DMS53 treated with DMSO at 0.1 percent for 48 hours (cell line): ENCODE data around the gene KCND3.
"Not testable (repeated sequence)": the region's sequence is repeated elsewhere in the genome, so short reads cannot be mapped to it uniquely, and the experiment has no call there.

Experiments
- DNase-seq: peaks from one replicate; lab custom pipeline; 2025; ENCODE audit not compliant: unreplicated experiment; lab: John Stamatoyannopoulos, UW

KCND3 gene

GRCh38 chr1:111747947-111748346, 241.5 kb downstream of the KCND3 start:
- DNase-seq: no peak

DNA sequence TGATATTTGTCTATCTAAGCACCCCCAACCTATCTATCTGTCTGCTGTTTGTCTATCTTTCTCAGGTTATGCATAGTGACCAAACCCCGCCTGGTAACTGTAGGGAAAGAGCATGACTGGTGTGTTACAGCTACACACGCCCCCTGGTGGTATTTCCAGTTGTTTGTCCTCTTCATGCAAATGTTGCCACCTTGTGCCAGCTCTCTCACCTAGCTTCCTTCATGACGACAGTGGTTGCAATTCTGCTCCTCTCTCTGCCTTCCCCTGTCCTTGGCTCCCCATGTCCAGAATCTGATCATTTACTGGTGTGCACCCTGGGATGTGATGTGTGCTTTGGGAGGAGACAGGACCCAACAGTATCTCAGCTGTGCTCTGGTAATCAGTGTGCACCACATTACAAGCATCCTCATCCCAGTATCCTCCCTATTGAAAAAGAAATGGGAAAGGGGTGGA, 242.2 kb downstream of the KCND3 start:
- peak; percentile 52 for DNase-seq

- DNase-seq: no peak
Measured at GRCh38 chr1:111746614-111746999, 242.9 kb downstream of the KCND3 start.

- DNase-seq: no peak
Measured at GRCh38 chr1:111745675-111746613, 243.5 kb downstream of the KCND3 start.

DNA sequence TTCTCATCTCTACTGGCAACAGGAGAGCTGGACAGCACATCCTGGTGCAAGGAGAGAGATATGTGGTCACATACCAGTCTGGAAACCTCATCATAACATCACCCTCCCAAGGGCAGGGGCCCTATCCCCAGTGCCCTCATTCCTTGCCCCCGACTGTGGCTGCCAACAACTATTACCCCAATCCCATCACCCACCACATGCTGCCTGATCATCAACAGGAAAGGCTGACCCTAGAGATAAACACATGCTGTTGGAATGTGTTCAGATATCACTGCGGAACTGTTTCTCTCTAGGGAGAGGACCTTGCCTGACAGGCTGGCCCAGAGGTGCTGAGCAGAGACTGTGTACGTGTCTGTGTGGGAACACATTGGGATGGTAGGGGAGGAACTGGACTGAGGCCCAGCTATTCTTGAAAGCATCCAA, 245.8 kb downstream of the KCND3 start:
- no peak for DNase-seq

DNA sequence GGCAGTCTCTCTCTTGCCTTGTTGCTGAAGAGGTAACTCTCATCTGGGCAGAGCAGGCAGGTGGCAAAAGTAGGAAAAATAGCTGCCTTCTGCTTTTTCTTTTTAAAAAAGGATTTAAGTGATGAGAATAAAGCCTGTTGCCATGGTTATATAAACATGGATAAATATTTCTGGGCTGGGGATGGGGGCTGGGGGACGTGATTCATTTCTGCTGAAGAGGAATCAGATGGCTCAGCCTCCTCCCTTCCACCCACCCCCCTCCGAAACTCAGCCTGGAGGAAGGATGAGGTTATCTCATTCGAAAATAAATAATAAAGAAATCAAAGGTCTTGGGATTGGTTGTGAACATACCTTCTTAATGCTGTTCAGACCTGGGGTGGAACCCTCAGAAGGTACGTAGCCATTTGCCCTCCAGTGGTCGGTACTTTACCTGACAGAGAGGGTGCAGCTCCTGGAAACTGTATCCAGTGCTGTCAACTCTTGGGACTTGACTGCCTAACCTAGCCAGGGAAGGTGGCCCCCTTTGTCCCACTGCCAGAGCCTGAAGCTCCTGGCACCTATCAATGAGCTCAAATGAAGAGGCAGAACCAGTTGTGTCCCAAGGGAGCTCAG, 246.4 kb downstream of the KCND3 start:
- DNase-seq: no peak

DNA sequence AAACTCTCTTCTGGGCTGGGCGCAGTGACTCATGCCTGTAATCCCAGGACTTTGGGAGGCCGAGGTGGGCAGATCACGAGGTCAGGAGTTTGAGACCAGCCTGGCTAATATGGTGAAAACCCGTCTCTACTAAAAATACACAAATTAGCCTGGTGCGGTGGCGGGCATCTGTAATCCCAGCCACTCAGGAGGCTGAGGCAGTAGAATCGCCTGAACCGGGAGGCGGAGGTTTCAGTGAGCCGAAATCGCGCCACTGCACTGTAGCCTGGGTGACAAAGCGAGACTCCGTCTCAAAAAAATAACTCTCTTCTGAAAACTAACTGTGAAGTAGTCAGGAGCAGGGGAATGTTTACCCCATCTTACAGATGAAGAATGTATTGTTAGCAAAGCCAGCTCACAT, 247.2 kb downstream of the KCND3 start:
- DNase-seq: not testable (repeated sequence)

GRCh38 chr1:111739925-111740765, 249.3 kb downstream of the KCND3 start:
- DNase-seq: peak; percentile 62

- peak; percentile 91 for DNase-seq
Measured at GRCh38 chr1:111739194-111739924, 250.1 kb downstream of the KCND3 start, which contains the start of gene INKA2. Gene INKA2 (minus strand): TSS chr1:111739395. CDS start chr1:111739242, 153 bp downstream.

DNA sequence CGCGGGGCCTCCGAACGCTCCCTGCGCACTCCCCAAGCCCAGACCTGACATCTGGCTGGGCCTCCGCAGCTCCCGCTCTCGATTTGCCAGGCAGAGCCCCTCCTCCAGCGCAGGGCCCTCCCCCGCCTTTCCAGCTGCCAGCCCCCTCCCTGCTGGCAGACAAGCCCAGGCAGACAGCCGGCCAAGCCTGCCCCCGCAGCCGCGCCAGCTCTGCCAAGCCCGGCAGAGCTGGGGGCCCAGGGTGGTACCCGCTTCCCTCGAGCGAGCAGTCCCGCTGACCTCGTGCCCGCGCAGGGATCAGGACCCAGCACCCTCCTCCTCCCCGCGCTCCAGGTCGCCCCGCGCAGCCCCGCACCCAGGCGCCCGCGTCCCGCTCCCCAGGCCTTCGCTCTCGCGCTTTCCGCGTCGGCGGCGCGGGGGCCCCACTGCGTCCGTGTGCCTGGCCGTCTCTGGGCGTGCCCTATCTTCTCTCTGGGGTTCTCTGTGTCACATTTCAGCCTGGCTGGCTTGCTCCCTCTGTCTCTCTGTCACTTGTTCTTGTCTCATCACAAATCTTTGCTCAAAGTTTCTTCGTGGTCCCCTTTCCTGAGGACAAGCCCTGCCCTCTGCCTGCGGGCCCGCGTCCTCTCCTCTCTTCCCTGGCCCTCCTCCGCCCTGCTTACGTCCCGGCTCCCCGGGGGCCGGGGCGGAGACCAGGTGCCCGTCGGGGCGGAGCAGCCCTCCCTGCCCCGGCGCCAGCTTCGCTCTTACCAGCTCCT, 250.9 kb downstream of the KCND3 start:
- peak; percentile 84 for DNase-seq

DNA sequence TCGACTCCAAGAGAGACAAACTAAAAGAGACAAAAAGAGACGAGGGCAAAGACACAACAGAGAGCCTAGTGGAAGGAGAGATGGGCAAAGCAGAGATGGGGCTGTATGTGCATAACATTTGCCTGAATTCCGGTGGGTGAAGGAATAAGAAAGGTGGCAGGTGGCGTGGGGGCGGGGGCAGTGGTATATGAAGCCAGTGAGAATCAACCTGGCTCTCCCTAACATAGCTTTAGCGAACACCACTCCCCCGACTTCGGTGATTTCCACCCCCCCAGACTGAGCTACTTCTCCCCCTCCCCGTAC, 251.4 kb downstream of the KCND3 start:
- no peak for DNase-seq

- DNase-seq: no peak
Measured at GRCh38 chr1:111737216-111738132, 252.0 kb downstream of the KCND3 start.

GRCh38 chr1:111736548-111737215, 252.8 kb downstream of the KCND3 start:
- DNase-seq: no peak

DNA sequence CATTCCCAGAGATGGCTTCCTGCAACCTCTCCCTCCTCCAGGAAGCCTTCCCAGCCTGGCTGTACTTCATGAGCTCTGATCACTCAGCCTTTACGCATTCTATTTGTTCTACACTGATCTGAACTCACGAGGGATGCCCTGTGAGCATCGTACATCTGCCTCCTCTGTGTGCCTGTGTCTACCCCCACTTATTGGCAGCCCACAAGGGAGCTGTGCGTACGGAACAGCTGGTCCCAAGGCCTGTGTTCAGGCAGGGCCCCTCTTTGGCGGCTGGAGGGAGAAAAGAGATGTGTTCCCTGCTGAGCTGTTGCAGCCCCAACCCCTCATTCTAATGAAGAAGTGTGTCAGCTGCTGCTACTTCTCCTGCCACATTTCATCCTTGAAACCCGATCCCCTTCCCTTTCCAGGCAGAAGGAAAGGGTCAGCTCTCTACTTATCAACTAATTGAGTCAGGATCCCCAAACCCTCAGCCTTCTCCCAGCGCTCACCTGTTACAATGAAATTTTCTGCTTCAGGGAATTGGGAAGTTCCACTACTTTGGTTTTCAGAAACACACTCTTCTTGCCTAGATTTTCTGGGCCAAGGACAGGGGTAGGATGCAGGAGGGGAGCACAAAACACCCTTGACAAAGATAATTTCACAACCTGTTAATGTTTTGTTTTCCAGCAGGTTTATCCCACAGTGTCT, 253.5 kb downstream of the KCND3 start:
- DNase-seq: no peak

DNA sequence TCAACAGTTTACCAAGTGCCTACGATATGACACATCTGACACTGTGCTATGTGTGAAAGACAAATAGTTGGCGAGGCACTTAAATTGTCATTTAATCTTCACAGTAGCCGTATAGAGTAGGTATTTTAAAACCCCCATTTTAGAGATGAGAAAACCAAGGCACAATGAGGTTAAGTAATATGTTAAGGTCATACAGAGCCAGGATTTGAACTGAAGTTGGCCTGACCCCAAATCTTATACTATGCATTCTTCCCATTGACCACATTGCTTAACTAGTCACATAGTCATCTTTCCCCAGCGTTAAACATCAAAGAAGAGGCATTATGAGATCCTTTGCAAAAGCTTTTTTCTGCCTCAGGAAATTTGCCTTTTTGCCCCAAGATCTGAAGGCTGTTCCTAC, 254.1 kb downstream of the KCND3 start:
- no peak for DNase-seq

DNA sequence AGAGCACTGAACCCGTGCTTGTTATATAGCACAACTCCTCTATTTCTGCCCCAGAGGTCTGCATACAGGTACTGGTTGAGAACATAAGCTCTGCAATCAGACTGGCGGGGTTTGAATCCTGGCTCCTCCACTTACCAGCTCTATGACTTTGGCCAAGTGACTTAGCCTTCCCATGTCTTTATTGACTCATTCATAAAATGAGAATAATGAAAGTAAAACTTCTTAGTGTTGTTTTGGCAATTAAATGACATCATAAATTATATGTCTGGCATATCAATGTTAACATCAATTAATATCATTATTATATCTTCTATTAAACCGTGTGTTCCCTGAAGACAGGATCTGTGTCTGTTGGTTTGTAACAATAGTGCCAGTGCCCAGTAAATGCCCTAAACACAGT, 254.6 kb downstream of the KCND3 start:
- DNase-seq: no peak

GRCh38 chr1:111734426-111734825, 255.0 kb downstream of the KCND3 start:
- no peak for DNase-seq

DNA sequence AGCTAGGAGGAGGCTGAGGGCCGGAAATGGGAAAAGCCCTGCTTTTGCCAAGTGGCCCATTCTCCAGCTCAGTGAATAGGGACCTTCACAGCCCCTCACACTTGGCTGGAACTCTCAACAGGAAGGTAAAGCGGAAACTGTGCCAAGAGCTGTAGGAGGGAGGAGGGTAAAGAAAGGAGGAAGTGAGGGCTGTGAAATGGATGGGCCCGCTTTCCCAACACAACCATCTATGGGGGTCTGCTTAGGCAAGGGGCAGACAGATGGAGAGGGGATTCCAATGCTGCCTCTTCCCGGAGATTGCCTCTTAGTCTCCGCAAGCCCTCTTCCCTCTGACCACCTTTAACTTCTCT, 255.5 kb downstream of the KCND3 start:
- DNase-seq: no peak
